Progenitor cell of endocrine pancreas (in vitro differentiated cells): ENCODE results near the gene RPL36. TPM values are rescaled to one million over a fixed set of nuclear protein-coding genes. Genes with fewer than 3 reads are reported as not detected.

Experiments used
- DNase-seq: peaks from one replicate; pipeline ENCODE4 v3.0.0; 2021; ENCODE audit warnings: low spot score; ENCODE audit not compliant: unreplicated experiment
- H3K27ac Mint-ChIP-seq: 2 replicates; pipeline ENCODE4 v1.8.0; 2021; ENCODE audit warnings: mild to moderate bottlenecking, moderate library complexity, mixed read lengths
- H3K27me3 Mint-ChIP-seq: 2 replicates; pipeline ENCODE4 v1.8.0; 2021; ENCODE audit warnings: mixed read lengths
- H3K36me3 Mint-ChIP-seq: 2 replicates; pipeline ENCODE4 v1.8.0; 2022; ENCODE audit warnings: mixed read lengths; ENCODE audit not compliant: insufficient read depth
- H3K4me1 Mint-ChIP-seq: 2 replicates; pipeline ENCODE4 v1.8.0; 2021; ENCODE audit warnings: low read depth, mixed read lengths
- H3K4me3 Mint-ChIP-seq: 2 replicates; pipeline ENCODE4 v1.8.0; 2021; ENCODE audit warnings: low read depth, mild to moderate bottlenecking, moderate library complexity, mixed read lengths
- H3K9me3 Mint-ChIP-seq: 2 replicates; pipeline ENCODE4 v1.8.0; 2021; ENCODE audit warnings: low read depth, mixed read lengths
- total RNA-seq: library from RNA; stranded (reverse); gene quantifications from 2 replicates; pipeline ENCODE4 v1.2.1, GENCODE V29; 2021
- TF ChIP-seq, protein P1 (sequence below): fragments of 200-600 bp; sonication (generic); IDR thresholded peaks from one replicate; pipeline ENCODE4 v1.5.0; 2021; ENCODE audit warnings: antibody characterized with exemption, mild to moderate bottlenecking; ENCODE audit not compliant: unreplicated experiment

The RPL36 gene
- total RNA-seq, 1 donor from 2014 or later = 720 TPM

DNA sequence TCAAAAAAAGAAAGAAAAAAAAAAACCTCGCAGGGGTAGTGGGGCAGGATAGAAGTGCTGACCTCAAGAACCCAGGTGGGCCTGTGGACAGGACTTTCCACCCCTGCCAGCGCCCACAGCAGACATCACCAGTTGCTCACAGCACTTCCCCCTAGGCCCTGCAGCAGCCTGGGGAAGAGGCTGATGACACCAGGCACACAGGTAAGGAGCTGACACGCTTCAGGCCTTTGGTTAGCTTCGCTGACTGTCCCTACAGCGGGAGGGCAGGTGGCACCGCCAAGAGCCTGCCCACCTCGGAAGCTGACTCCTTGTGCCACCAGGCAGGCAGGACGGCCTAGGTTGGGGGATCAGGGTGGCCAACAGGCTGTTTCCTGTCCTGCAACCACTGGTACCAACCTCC, 20.9 kb downstream of the RPL36 start:
- peaks cover 6% of the 10 kb centered on the region for H3K36me3 Mint-ChIP-seq
- TF ChIP-seq, protein P1, sequence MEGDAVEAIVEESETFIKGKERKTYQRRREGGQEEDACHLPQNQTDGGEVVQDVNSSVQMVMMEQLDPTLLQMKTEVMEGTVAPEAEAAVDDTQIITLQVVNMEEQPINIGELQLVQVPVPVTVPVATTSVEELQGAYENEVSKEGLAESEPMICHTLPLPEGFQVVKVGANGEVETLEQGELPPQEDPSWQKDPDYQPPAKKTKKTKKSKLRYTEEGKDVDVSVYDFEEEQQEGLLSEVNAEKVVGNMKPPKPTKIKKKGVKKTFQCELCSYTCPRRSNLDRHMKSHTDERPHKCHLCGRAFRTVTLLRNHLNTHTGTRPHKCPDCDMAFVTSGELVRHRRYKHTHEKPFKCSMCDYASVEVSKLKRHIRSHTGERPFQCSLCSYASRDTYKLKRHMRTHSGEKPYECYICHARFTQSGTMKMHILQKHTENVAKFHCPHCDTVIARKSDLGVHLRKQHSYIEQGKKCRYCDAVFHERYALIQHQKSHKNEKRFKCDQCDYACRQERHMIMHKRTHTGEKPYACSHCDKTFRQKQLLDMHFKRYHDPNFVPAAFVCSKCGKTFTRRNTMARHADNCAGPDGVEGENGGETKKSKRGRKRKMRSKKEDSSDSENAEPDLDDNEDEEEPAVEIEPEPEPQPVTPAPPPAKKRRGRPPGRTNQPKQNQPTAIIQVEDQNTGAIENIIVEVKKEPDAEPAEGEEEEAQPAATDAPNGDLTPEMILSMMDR = no peak
- H3K4me1 Mint-ChIP-seq = no peaks in the 10 kb centered on the region
- H3K27me3 Mint-ChIP-seq = no peaks in the 10 kb centered on the region
- H3K4me3 Mint-ChIP-seq = no peak overlapping the region
- H3K9me3 Mint-ChIP-seq = no peaks in the 10 kb centered on the region
- H3K27ac Mint-ChIP-seq = no peak overlapping the region
- no peak for DNase-seq

DNA sequence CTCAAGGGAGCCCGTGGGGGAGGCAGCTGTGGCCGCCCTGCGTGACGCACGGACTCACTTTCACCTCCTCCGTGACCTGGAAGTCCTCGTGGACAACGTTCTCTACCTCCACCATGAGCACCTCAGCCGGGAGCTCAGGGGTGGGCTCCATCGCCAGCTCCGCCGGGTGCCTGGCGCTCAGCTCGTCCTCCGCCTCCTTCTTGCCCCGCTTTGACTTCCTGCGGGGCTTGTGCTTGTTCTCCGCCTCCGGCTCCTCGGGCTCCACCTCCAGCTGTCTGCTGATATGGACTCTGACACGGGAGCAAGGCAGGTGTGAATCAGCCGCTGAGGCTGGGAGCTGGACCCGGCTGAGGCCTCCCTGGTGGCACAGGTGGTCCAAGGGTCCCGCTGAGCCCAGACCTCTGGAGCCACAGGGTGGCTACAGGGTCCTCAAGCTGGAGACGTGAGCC, 21.6 kb downstream of the RPL36 start:
- no peak for DNase-seq
- Mint-ChIP-seq H3K4me1 (no peaks in the 10 kb centered on the region), H3K9me3 (no peaks in the 10 kb centered on the region), H3K27me3 (no peaks in the 10 kb centered on the region), H3K36me3 (peaks cover 4% of the 10 kb centered on the region), H3K4me3 (no peak overlapping the region), H3K27ac (no peak overlapping the region)
- TF ChIP-seq, protein P1 = no peak

DNA sequence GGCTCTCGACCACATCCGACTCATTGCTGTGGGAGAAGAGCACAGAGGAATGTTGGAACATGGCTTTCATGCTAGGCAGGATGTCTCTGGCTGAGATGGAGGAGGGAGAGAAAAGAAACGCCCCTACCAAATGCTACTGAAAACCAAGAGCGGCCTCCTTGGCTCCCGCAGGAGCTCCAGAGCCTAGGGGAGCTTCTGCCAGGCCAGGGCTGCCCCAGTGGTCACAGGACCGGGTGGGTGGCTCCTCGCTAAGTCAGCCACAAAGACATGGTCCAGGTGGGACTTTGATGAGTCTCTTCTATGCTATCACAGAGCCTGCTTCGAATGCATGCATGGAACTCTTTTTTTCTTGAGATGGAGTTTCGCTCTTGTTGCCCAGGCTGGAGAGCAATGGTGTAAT, 23.1 kb downstream of the RPL36 start:
- no peak for DNase-seq
- TF ChIP-seq, protein P1 = no peak
- no peaks in the 10 kb centered on the region for H3K4me1 Mint-ChIP-seq
- peak overlapping the region; percentile 33 for H3K27ac Mint-ChIP-seq
- H3K36me3 Mint-ChIP-seq = peaks cover 4% of the 10 kb centered on the region
- H3K27me3 Mint-ChIP-seq = no peaks in the 10 kb centered on the region
- no peak overlapping the region for H3K4me3 Mint-ChIP-seq
- no peaks in the 10 kb centered on the region for H3K9me3 Mint-ChIP-seq

DNA sequence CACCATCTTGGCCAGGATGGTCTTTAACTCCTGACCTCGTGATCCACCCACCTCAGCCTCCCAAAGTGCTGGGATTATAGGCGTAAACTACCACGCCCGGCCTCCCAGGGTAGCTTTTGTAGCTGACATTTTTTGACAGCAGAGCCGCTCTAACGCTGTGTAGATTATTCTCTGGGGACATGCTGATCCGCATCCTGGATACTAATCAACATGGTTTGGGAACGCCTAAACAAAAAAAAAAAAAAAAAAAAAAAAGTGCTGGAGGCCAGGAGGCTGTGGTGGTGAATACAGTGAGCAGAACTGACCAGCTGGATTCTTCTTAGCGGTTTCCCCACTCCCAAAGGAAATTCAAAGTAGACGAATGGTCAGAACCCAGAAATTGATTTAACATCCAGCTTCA, 24.7 kb downstream of the RPL36 start:
- H3K4me3 Mint-ChIP-seq = no peak overlapping the region
- DNase-seq = no peak
- H3K27me3 Mint-ChIP-seq = no peaks in the 10 kb centered on the region
- H3K9me3 Mint-ChIP-seq = no peaks in the 10 kb centered on the region
- peaks cover 4% of the 10 kb centered on the region for H3K36me3 Mint-ChIP-seq
- TF ChIP-seq, protein P1 = no peak
- H3K4me1 Mint-ChIP-seq = peaks cover 10% of the 10 kb centered on the region
- no peak overlapping the region for H3K27ac Mint-ChIP-seq

DNA sequence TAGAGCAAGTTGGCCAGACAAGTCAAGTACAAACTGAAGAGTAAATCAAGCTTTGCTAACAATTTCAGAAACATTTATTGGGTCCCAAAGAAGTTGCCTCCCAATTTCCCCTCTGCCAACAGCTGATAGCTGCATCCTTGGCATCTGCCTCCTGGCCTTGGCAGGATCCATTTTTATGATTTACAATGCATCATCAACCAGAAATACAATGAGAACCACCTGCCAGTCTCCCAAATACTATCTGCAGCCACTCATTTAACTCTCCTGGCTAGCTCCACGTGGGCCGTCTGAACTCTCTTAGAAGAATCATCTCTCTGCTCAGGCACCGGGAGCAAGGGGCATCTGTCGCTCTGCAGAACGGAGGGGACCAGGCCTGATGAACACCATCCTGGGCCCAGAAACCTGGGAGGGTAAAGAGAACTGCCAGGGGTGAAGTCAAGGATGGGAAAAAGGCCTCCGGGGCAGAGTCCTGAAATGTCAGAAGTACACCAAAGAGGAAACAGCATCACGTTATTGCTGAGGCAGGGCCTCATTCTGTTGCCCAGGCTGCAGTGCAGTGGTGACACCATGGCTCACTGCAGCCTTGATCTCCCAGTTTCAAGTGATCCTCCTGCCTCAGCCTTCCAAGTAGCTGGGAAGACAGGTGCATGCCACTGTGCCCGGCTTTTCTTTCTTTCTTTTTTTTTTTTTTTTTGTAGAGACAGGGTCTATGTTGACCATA, 27.3 kb downstream of the RPL36 start:
- H3K4me3 Mint-ChIP-seq = peak overlapping the region; percentile 38
- TF ChIP-seq, protein P1 = no peak
- H3K27ac Mint-ChIP-seq = peak overlapping the region; percentile 45
- H3K27me3 Mint-ChIP-seq = no peaks in the 10 kb centered on the region
- peaks cover 10% of the 10 kb centered on the region for H3K4me1 Mint-ChIP-seq
- peaks cover 4% of the 10 kb centered on the region for H3K36me3 Mint-ChIP-seq
- DNase-seq = no peak
- H3K9me3 Mint-ChIP-seq = no peaks in the 10 kb centered on the region
